NCI-H460 (cell line): ENCODE measurements around the gene TM4SF5. TPM values are rescaled to one million over a fixed set of nuclear protein-coding genes. Genes with fewer than 3 reads are reported as not detected.

ENCODE experiments used
- DNase-seq: peaks from one replicate; pipeline ENCODE4 v3.0.0-alpha.2; 2016; ENCODE audit warnings: low read depth; ENCODE audit errors: extremely low read depth
- total RNA-seq: library from RNA; depleted of rRNA; stranded (reverse); fragments of >200 nt; shearing (Covaris generic); gene quantifications from 2 replicates; pipeline ENCODE4 v1.2.3, GENCODE V29; 2014

The TM4SF5 gene
- total RNA-seq, 1 experiment from 2014 or later, result not detected

DNA sequence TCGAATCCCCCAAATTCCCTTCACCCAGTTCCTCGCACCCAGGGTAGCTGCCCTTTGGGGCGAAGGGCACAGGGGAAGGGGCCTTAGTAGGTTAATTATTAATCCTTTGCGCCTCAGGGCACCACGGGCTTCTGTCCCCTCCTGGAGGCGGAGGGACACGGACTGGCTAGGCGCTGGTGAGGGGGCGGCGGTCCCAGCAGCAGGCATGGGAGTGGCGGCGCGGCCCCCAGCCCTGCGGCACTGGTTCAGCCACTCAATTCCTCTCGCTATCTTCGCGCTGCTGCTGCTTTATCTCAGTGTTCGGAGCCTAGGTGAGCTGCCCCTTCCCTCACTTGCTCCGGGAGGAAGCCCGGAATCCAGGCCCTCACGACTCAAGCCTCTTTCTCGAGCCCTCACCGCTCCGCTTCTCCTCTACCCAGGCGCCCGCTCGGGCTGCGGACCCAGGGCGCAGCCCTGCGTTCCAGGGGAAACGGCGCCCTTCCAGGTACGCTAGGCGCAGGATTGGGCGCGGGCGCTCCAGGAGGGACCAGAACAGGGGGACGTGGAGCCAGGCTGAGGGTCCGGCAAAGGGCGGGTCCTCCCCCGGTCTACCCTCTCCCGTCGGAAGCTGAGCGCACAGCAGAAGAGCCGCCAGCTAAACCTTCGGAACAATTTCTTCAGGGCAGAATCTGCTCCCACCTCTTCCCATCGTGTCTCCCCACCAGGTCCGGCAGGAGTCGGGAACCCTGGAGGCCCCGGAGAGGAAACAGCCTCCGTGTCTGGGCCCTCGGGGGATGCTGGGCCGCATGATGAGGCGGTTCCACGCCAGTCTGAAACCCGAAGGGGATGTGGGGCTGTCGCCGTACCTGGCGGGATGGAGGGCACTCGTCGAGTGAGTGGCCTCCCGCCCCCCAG lies 17.4 kb downstream of the TM4SF5 start, which contains the start of gene GLTPD2:
Gene GLTPD2, plus strand, starts transcription at position 158 of the 894 bp plus-strand sequence. Its CDS starts 48 bp downstream, at position 206.
- DNase-seq, result no peak

GRCh38 chr17:4789701-4789950 lies 17.9 kb downstream of the TM4SF5 start:
- DNase-seq, result no peak

DNA sequence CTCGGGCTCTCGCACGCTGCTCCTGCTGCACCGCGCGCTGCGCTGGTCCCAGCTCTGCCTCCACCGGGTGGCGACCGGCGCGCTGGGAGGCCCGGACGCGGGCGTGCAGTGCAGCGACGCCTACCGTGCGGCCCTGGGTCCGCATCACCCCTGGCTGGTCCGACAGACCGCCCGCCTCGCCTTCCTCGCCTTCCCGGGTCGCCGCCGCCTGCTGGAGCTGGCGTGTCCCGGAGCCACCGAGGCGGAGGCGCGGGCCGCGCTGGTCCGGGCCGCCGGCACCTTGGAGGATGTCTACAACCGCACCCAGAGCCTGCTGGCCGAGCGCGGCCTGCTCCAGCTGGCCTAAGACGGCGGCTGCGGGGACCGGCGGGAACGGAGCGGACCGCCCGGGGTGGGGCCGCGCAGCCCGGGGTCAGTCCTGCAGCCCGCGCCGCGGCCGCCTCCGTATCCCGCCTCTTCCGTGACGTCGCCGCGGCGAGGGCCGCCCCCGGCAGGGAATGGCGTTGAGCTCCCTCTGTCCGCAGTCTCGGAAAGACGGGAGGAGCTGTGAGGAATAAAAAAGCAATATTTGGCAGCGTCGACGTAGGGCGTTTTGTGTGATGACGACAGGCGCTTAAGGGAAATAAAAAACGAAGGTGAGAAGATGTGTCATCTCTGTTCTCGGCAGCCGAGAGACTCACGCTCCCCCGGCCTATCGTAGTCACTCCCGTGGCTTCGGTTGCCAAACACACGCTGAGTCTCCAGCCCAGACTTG lies 18.4 kb downstream of the TM4SF5 start:
- DNase-seq, result peak; percentile 84

DNA sequence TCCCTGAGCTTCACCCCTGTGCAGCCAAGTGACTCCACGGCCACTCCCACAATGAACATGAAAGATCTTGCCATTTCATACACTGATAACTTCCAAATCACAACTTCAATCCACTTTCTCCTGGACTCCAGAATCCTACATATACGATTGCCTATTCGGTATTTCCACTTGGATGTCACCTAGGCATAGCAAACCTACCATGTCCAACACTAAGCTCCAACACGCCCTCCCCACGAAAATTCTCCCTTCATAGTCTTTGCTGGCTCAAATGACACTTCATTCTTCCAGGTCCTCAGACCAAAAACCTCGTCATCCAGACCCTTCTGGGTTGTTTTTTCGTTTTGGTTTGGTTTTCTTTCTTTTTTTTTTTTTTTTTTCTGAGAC lies 19.0 kb downstream of the TM4SF5 start:
- no peak for DNase-seq

GRCh38 chr17:4795168-4795567 lies 23.5 kb downstream of the TM4SF5 start:
- no peak for DNase-seq

- DNase-seq, result no peak
These were observed 24.9 kb downstream of the TM4SF5 start for GRCh38 chr17:4796552-4796920.

DNA sequence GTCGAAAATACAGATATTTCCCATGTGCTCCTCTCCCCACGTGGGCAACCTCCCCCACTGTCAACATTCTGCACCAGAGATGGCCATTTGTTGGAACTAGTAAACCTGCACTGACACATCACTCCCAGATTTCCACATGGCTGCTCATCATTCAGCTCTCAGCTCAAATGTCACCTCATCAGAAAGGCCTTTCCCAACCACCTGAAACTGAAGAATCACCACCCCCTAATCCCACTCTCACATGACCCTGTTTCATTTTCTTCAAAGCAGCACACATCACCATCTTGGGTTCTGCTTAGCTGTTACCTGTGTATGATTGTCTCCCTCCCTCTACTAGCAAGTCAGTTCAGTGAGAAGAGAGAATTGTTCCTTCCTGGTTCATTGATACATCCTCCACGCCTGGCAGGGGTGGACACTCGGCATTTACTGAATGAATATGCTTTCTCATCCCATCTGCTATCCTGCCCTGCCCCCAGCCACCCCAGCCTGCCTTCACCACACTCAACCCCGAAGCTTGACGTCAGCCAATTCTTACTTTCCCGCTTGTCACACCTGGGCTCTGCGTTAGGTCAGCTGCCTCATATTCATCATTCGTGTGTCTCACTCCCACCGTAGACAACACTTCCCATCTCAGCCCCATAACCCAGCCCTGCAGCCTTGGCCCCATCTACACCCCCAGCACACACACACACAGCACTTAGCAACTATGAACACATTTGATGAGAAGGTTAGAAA lies 28.9 kb downstream of the TM4SF5 start:
- DNase-seq, result no peak

DNA sequence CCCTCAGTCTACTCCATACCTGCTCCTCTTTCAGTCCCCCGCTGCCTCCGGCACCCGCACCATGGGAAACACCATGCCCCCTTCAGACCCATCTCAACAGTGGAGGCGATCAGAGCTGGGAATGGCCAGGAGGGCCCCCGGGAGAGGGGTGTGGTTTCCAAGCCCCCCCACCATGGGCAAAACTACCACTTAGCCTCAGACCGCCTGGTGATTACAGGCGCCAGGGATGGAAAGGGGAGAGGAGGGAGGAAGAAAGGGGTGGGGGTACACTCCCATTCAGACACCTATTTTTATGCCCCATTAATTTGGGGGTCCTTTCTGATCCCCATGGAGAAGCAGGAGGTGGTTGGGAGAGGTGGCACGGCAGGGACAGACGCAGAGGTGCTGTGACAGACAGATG lies 30.5 kb downstream of the TM4SF5 start, which contains the start of gene C17orf114:
Gene C17orf114, minus strand, starts transcription at position 101 of the 400 bp plus-strand sequence.
- no peak for DNase-seq

DNA sequence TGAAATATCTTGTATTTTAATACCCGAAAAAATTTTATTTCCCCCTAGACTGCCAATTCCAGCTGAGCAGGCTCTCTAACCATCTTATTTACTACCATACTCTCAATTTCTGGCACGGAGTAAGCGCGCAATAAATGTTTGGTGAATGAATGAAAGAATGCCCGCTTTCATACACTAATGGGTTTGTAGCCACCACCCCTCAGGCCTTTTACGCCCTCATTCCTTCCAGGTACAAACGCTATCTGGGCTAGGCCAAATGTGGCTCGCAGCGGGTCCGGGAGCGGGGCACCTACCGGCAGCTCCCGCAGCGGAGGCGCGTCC lies 34.7 kb downstream of the TM4SF5 start:
- DNase-seq, result no peak

- DNase-seq, result peak; percentile 84
These were observed 35.3 kb downstream of the TM4SF5 start, which contains the start of gene PLD2 for GRCh38 chr17:4806777-4807604. TSS of gene PLD2 (plus strand) at chr17:4807152. CDS start at chr17:4807773, 621 bp downstream.

- DNase-seq, result no peak
These were observed 36.1 kb downstream of the TM4SF5 start for GRCh38 chr17:4807605-4808377.

- DNase-seq, result no peak
These were observed 36.7 kb downstream of the TM4SF5 start for GRCh38 chr17:4808378-4808767.

- no peak for DNase-seq
These were observed 39.1 kb downstream of the TM4SF5 start for GRCh38 chr17:4810696-4811290.

- no peak for DNase-seq
These were observed 39.8 kb downstream of the TM4SF5 start for GRCh38 chr17:4811471-4811870.

- no peak for DNase-seq
These were observed 41.0 kb downstream of the TM4SF5 start for GRCh38 chr17:4812690-4813089.

GRCh38 chr17:4815043-4815675 lies 43.5 kb downstream of the TM4SF5 start:
- no peak for DNase-seq

DNA sequence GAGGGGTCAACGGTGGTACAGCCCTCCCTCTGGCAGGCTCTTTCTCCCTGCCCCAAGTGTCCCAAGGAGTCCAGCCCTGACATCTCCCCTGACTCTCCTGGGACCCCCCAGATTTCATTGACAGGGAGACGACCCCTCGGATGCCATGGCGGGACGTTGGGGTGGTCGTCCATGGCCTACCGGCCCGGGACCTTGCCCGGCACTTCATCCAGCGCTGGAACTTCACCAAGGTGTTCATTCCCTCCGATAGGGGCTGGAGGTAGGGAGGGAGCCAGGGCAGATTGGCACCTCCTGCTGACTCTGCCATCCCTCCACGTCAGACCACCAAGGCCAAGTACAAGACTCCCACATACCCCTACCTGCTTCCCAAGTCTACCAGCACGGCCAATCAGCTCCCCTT lies 45.1 kb downstream of the TM4SF5 start:
- DNase-seq, result no peak

- no peak for DNase-seq
These were observed 46.6 kb downstream of the TM4SF5 start for GRCh38 chr17:4818276-4818675.

GRCh38 chr17:4822835-4823234 lies 51.1 kb downstream of the TM4SF5 start:
- no peak for DNase-seq
